NCI-H1694 (cell line): ENCODE results near the gene SURF4.

Experiments used
- DNase-seq: peaks from one replicate; lab custom pipeline; 2025; lab: John Stamatoyannopoulos, UW

Gene SURF4

GRCh38 chr9:133374612-133375115 lies 1.2 kb downstream of the SURF4 start:
- no peak for DNase-seq

DNA sequence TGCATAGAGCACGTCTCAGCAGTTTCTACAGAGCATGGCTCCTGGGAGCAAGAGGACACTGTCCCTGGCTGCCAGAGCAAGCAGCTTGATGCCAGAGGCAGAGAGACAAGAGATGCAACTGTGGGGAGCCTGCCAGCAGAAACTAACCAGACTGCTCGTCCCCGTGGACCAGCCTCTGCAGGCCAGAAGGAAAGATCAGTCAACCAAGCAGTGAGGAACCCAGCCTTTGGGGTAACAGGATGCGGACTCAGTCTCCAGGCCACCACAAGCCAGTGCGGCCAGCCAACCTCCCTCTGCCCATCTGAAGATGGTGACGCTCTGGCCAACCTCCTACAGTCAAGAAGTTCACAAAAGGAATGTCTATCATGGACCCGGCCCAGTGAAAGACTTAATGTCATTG lies 3.7 kb downstream of the SURF4 start:
- DNase-seq = no peak

GRCh38 chr9:133371261-133371711 lies 4.6 kb downstream of the SURF4 start:
- DNase-seq = no peak

- no peak for DNase-seq
Measured at GRCh38 chr9:133370685-133371084, 5.2 kb downstream of the SURF4 start.

GRCh38 chr9:133369933-133370332 lies 5.9 kb downstream of the SURF4 start:
- DNase-seq = no peak

GRCh38 chr9:133369422-133369821 lies 6.4 kb downstream of the SURF4 start:
- DNase-seq = no peak

GRCh38 chr9:133368249-133368881 lies 7.5 kb downstream of the SURF4 start:
- no peak for DNase-seq

- no peak for DNase-seq
Measured at GRCh38 chr9:133367778-133368177, 8.1 kb downstream of the SURF4 start.

DNA sequence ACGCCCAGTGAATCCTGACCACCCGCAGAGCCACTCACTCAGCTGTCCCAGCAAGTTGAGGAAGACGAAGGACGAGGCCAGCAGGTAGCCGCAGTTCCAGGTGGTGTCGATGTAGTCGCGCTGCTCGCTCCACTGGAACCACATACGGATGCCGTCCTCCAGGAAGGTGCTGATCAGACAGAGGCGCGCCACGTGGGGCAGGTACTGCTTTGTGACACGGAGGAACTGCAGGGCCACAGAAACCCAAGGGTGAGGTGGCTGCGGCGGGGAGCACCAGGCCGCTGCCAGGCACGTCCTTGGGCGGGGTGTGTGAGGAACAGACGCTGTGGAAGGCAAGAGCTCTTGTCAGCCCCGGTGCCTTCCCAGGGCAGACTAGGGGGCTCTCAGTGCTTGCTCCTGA lies 8.6 kb downstream of the SURF4 start:
- DNase-seq = no peak

DNA sequence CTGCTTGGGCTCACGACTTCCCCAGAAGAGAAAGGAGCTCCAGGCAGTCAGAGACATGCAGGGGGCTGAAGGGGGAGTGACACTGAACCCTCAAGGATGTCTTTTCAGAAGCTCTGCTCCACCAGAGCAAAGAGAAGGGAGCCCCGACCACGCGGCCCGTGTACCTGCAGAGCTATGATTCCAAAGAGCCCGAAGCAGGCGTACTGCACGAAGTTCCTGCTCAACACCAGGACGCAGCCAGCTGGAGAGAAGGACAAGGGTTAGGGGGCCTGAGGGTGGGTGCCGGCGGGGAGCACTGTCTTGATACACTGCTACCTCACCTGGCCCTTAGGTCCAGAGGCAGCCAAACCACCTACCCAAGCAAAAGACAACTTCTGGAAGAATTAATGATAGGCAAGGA lies 9.4 kb downstream of the SURF4 start:
- no peak for DNase-seq

DNA sequence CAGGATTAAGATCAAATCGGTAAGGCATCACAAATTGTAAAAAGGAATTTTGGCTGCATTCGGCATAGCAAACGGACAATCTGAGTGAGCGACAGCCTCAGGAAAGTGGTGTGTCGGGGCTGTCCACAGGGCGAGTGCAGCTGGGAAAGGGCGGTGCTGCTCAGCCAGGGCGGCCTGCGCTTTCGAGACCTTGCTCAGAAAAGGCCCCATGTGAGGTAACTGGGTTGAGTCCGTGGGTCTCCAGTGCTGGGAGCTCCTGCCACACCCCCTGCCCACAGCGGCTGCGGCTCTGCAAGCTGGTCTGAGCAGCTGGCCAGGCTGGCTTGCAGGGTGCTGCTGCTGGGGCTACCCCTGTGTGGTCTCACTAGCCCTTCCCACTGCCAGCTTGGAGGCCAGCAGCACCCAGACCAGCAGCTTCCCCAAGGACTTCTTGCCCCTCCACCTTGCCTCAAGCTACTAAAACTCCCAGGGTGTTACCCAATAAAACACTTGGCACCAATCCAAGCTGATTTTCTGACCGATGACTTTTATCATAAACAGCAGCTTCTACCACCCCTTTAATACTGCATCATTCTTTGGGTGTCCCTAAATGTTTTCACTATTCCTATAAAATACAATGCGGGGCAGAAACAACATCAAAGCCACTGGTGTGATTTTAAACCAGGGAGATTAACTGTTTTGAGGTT lies 13.4 kb downstream of the SURF4 start:
- DNase-seq = no peak

DNA sequence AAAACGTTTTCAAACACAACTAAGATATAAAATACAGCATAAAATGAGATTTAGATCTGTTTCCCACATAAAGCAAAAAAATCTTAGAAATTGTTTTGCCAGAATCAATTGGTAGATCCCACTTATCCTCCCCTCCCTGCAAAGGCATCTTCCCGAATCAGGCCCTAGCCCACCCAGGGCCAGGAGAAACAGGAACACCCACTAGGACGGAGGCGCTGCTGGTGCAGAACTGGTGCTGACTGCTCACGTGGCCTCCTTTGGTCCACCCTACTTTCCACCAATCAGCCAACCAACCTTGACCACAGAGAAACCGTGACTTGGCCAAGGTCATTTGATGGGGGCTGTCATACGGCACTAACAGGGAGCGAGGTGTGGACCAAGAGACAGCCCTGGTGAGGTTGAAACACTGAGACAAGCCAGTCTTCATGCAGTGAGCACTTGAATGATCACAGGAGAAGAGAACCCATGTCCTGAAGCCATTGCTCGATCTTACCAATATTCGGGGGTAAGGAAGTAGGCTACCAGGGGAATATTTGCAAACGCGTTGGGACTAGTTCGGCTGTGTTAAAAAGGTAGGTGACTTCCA lies 14.3 kb downstream of the SURF4 start:
- DNase-seq = no peak

- no peak for DNase-seq
Measured at GRCh38 chr9:133360400-133361393, 15.2 kb downstream of the SURF4 start.

DNA sequence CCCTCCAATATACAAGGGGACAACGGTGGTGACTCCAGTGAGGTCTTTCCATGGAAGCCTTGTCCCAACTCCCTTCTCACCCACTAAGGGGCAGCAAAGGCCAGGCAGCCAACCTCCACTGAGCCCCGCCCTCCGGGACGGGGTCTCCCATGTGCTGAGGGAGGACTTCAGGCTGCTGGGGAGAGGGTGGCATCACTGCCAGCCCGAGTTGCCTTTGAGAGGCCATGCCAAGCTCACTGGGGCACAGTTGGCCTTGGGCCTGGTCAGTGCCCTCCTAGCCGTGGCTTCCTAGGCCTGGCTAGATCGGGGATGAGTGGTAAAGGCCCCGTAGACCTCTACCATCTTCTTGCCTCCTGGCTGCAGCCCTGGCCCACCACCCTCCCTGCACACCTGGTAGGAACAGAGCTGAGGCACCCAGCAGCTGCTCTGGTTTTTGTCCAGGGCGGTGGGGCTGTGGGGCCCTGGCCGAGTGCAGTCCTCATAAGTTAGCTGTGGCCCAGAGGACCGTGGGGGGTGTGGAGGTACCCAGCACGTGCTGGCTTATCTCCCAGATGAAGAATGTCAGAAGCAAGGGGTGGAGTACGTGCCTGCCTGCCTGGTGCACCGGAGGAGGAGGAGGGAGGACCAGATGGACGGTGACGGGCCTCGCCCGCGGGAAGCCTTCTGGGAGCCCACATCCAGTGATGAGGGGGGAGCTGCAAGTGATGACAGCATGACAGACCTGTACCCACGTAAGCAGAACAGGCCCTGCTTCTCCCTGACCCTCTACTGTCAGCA lies 16.3 kb downstream of the SURF4 start:
- peak; percentile 36 for DNase-seq

GRCh38 chr9:133357656-133358055 lies 18.2 kb downstream of the SURF4 start:
- DNase-seq = no peak

DNA sequence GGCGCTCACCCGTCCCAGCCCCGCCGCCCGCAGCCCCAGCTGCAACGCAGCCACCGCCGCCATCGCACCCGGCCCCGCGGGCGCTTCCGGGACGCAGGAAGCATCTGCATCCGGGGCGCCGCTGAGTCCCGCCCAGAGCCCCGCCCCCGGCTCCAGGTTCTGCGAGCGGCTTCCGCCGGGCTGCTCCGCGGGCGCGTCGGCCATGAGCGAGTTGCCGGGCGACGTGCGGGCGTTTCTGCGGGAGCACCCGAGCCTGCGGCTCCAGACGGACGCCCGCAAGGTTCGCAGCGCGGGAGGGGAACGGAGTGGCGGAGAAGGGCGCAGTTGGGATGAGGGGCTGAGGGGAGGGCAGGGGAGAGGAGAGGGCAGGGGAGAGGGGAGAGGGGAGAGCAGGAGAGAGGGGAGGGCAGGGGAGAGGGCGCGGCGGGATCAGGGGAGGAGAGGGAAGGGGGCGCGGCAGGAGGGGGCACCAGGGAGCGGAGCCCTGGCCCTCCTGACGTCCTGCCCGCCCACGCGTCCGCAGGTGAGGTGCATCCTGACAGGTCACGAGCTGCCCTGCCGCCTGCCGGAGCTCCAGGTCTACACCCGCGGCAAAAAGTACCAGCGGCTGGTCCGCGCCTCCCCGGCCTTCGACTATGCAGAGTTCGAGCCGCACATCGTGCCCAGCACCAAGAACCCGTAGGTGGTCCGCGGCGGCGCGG lies 19.3 kb downstream of the SURF4 start, which contains the start of the genes SURF1 and SURF2:
SURF1 (minus strand) TSS at position 97 of the 701 bp plus-strand sequence; CDS start at position 63, 34 bp downstream.
SURF2 (plus strand) TSS at position 160 of the 701 bp plus-strand sequence; CDS start at position 203, 43 bp downstream.
- peak; percentile 38 for DNase-seq

DNA sequence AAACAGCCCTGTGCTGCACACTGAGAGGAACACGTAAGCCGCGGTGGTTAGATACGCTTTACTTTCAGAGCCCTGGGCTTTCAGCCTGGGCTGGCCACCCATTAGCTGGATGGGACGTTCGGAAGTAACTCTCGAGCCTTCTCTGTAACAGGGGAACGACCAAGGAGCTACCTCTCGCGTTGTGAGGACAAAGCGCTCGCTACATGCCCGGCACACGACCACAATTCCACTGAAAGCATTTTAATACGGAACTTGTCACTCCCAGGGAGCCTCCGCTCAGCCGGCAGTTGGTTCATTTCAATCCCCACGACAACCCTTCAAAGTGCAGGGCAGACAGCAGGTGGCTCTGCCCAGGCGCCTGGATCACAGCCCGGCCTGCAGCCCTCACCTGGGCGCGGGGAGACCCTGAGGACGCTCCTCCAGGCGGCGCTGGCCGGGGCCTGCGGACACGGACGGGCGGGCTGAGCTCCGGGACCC lies 19.9 kb downstream of the SURF4 start:
- DNase-seq = no peak

DNA sequence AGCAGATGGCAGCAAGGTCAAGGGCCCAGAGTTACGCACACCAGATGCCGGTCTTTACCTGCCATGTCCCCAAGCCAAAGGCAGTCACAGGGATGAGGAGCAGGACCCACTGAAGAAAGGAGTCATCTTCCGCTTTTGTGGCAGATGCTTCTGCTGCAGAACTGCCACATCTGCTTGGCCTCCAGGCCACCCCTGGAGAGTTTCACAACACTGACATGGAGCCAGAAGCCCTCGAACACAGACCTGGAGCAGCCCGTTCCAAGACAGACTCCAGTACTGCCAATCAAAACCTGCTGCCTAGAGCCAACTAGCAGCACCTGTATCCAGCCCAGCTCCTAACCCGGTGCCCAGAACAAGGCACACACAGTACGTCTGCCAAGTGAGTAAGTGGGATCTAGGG lies 21.1 kb downstream of the SURF4 start:
- no peak for DNase-seq

DNA sequence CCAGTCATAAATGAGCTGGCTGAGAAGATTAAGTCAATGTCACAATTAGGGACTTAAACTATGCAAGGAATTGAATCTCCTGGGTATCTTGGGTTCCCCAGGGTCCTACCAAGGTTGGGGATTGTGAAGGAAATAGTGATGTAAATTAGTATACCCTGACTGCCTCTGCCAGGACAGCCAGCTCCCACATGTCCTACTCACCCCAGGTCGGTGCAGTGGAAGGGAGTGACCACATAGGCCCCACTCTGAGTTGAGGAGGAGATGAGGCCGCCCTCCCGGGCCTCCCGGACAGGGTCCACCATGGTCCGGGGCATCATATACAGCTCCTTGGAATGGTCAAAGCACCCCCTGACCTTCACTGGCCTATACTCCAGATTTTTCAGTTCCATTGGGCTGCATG lies 22.3 kb downstream of the SURF4 start:
- DNase-seq = no peak
